Epithelial cell of esophagus (primary cell): ENCODE data around the gene RLF.

ENCODE experiments used
- DNase-seq: peaks from one replicate; pipeline ENCODE4 v3.0.0; 2010; ENCODE audit warnings: low read depth
- H3K4me3 ChIP-seq: 2 replicates; pipeline ENCODE4 v1.5.1; 2011; ENCODE audit warnings: mild to moderate bottlenecking, low read length, control low read depth
- TF ChIP-seq, protein P1 (sequence below): IDR thresholded peaks from 2 replicates; pipeline ENCODE4 v1.5.1; 2011; ENCODE audit warnings: low read depth, mild to moderate bottlenecking, low read length, control low read depth, inconsistent platforms; ENCODE audit not compliant: insufficient read depth; ENCODE audit errors: missing control alignments

The RLF gene

DNA sequence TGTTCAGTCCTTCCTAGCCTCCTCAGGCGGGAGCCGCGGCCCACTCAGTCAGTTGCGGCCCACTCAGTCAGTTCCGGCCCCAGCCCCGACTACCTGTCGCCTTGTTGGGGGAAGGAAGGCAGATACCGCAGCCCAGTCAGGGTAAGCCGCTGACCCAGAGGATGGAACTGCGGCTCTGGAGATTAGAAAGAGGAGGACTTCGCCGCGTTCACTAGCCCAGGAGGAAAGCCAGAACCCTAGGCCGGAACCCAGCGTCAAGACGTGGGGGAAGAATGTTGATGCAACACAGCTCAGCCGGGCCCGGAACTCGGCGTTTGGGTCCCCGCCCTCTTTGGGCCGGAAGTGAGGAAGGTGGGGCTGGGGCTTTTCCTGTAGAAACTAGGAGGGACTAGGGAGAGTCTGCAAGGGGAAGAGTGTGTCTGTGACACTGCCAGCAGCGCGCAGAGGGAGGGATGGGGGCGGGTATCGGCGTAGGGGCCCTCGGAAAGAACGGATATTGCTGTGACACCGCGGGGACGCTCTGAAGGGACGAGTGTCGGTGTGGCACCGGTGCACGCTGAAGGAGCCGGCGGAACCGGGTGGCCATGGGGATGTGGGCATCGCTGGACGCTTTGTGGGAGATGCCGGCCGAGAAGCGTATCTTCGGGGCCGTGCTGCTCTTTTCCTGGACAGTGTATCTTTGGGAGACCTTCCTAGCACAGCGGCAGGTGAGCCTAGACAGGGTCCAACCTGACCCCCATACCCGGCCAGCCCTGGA, 96.7 kb downstream of the RLF start, which contains the start of gene ZMPSTE24:
TSS of gene ZMPSTE24 (plus strand) at position 549 of the 757 bp plus-strand sequence. CDS start at position 585, 36 bp downstream.
- peak; percentile 98 for DNase-seq
- TF ChIP-seq, protein P1, sequence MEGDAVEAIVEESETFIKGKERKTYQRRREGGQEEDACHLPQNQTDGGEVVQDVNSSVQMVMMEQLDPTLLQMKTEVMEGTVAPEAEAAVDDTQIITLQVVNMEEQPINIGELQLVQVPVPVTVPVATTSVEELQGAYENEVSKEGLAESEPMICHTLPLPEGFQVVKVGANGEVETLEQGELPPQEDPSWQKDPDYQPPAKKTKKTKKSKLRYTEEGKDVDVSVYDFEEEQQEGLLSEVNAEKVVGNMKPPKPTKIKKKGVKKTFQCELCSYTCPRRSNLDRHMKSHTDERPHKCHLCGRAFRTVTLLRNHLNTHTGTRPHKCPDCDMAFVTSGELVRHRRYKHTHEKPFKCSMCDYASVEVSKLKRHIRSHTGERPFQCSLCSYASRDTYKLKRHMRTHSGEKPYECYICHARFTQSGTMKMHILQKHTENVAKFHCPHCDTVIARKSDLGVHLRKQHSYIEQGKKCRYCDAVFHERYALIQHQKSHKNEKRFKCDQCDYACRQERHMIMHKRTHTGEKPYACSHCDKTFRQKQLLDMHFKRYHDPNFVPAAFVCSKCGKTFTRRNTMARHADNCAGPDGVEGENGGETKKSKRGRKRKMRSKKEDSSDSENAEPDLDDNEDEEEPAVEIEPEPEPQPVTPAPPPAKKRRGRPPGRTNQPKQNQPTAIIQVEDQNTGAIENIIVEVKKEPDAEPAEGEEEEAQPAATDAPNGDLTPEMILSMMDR: no peak
- peak within 1 kb of the TSS; percentile 94 for H3K4me3 ChIP-seq

DNA sequence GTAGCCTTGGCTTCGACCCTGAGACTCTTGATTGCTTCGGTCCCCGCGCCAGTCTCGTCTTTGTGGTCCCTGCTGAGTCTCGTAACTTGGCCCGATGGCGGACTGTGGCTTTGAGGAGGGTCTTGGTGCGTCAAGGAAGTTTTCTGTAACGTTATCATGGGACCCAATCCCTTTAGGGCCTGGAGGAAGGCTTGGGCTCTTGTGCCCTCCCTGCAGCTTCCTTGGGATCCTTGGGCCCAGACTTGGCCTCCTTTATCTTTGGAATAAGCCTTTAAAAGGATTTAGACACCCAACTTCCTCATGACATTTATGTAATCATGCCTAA, 97.2 kb downstream of the RLF start:
- DNase-seq: peak; percentile 24
- TF ChIP-seq, protein P1: no peak
- peak overlapping the region; percentile 94 for H3K4me3 ChIP-seq

DNA sequence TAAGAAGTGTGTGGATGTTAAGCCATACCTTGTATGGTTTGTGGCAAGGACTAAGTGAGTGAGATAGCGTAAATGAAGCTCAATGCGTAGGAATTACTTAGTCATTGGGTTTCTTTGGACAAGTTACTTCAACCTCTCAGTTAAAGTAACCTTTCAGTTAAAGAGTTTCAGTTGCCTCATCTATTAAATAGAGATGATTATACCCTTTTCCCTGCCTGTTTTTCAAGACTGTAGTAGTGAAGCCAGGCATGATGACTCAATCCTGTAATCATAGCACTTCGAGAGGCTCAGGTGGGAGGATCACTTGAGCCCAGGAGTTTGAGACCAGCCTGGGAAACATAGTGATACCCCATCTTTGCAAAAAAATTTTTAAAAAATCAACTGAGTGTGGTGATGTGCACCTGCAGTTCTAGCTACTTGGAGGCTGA, 103.2 kb downstream of the RLF start:
- H3K4me3 ChIP-seq: no peak overlapping the region
- peak; percentile 76 for DNase-seq
- TF ChIP-seq, protein P1: no peak

DNA sequence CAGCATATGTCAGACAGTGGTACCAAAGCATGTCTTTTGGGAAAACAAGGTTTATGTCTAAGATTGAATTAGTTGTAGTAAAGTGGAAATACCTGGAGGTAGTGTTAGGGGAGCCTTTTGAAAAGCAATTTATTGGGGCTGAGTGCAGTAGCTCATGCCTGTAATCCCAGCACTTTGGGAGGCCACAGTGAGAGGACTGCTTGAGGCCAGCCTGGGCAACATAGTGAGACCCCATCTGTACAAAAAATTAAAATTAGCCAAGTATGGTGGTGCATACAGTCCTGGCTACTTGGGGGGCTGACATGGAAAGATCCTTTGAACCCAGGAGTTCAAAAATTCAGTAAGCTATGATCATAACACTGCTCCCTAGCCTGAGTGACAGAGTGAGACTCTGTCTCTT, 104.1 kb downstream of the RLF start:
- no peak overlapping the region for H3K4me3 ChIP-seq
- DNase-seq: no peak
- TF ChIP-seq, protein P1: no peak

DNA sequence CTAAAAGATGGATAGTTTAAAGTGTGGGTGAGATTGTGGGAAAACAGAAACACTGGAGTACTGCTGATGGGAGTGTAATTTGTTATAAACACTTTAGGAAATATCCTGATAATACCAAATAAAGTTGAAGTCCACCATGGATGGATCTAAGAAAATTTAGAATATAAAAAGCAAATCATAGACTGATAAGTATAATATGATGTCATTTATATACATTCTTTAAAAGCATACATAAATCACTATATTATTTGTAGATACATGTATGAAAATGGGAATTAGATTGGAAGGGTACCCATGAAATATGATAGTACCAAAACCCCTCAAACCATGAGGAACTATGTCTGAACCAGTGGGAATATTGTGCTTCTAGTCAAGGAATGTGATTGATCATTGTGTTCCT, 104.7 kb downstream of the RLF start:
- TF ChIP-seq, protein P1: no peak
- H3K4me3 ChIP-seq: no peak overlapping the region
- DNase-seq: no peak

DNA sequence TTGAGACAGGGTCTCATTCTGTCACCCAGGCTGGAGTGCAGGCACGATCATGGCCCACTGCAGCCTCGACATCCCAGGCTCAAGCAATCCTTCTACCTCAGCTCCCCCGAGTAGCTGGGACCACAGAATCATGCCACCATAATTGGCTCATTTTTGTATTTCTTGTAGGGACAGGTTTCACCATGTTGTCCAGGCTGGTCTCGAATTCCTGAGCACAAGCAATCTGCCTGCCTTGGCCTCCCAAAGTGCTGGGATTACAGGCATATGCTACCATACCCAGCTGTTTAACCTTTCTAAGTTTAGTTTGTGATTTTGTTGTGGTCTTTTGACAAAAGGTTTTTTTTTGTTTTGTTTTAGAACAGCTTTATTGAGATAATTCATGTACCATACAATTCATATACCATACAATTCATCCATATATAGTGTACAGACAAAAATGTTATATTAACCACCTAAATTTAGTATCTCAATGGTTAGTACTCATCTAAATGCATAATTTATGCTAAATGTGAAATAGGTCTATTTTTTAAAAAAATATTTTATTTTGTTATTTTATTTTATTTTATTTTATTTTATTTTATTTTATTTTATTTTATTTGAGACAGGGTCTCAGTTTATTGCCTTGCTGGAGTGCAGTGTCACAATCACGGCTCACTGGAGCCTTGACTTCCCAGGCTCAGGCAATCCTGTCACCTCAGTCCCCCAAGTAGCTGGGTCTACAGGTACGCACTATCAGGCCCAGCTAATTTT, 105.8 kb downstream of the RLF start:
- TF ChIP-seq, protein P1: no peak
- DNase-seq: peak; percentile 73
- no peak overlapping the region for H3K4me3 ChIP-seq
